ENCODE results near the gene BCL7B. TPM values are rescaled to one million over a fixed set of nuclear protein-coding genes. Genes with fewer than 3 reads are reported as not detected.

Gene BCL7B
- total RNA-seq, 1 experiment from 2014 or later: 50.4 TPM

DNA sequence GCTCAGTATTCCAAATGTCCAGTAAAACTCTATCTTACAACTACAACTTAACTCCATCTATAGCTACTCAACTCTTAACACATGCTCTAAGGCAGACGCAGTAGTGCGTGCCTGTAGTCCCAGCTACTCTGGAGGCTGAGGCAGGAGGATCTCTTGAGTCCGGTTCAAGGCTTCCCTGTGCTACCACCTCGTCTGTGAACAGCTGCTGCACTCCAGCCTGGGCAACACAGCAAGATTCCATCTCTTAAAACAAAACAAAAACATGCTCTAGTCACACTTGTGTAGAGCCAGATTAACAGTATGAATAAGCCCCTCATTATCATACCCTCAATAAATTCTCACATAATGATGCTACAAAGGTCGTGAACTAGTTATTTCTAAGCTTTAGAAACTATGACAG, 39.0 kb downstream of the BCL7B start:
- ATAC-seq (no peak), DNase-seq (ENCODE audit: low read depth, low spot score) (no peak)
- H3K36me3 ChIP-seq (ENCODE audit: control insufficient read depth in 1 of 2, insufficient read depth in 2 of 2, low read length in 2 of 2): peaks cover 16 to 35% of the 10 kb centered on the region in 2 experiments
- H3K79me2 ChIP-seq (ENCODE audit: insufficient read depth, low read length): peaks cover 81% of the 10 kb centered on the region
- no peak overlapping the region; the same call in 1 of the 2 replicates for H3K4me2 ChIP-seq (ENCODE audit: low read length)
- intact Hi-C loops (cut with micrococcal nuclease): no loop called here
- H3K27ac ChIP-seq (ENCODE audit: low read depth, low read length): no peak overlapping the region
- BruUV-seq (replicated peaks): no TSS peak
- ChIA-PET CTCF (no interaction called here), POLR2A (no interaction called here), RAD21 (ENCODE audit: low non-redundant PET in 1 of 2, low total read pairs in 2 of 2, uncharacterized antibody in 2 of 2, unreplicated experiment in 2 of 2) (no interaction called here)
- H3K4me3 ChIP-seq (replicated peaks in 1 of 2; ENCODE audit: low read depth in 1 of 2, low read length in 2 of 2): no peak overlapping the region
- no peaks in the 10 kb centered on the region for H3K9me2 ChIP-seq (ENCODE audit: insufficient read depth)
- no peaks in the 10 kb centered on the region for H3K9me3 ChIP-seq (ENCODE audit: control insufficient read depth in 1 of 2, insufficient read depth in 1 of 2, low read depth in 1 of 2, low read length in 2 of 2)
- H4K20me1 ChIP-seq (ENCODE audit: insufficient read depth): peaks cover 22% of the 10 kb centered on the region; the same call in 1 of the 2 replicates
- H2AFZ ChIP-seq (ENCODE audit: low read depth, low read length, poor library complexity, severe bottlenecking): no peak overlapping the region
- no peaks in the 10 kb centered on the region for H3K27me3 ChIP-seq (ENCODE audit: insufficient read depth, low read length)
- peaks cover 15 to 23% of the 10 kb centered on the region in 2 experiments; a peak in 3 of 4 replicates for H3K4me1 ChIP-seq (ENCODE audit: control insufficient read depth in 1 of 2, insufficient read depth in 2 of 2, low read length in 2 of 2)
- TF ChIP-seq FOSL1 (IDR thresholded peaks at IDR 0.05; ENCODE audit: low read depth): no peak
- no peak overlapping the region for H3K9ac ChIP-seq (ENCODE audit: low read length)

DNA sequence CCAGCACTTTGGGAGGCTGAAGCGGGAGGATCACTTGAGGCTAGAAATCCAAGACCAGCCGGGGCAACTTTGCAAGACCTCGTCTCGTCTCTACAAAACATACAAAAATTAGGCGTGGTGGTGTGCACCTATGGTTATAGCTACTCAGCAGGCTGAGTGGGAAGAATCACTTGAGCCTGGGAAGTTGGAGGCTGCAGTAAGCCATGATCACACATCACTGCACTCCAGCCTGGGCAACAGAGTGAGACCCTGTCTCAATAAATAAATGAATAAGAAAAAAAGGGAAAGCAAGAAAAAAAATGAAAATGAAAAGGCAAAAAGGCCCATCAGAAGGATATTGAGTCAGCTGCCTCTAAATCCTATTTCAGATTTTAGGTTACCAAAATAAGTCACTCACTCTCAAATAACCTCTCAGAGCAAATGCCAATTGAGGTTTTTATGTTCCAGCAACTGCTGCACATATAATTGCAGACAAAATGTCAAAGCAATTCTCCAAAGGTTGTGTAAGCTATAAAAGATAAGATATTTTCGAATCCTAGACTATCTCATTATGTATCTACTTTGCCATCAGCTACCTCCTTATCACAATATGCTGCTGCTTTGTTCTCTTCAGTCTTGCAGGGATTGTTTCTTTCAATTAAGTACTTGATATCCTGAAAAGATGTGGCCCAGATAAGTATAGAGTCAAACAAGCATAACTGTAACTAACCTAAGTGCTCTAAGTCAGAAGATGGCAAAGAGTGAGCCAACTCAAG, 40.1 kb downstream of the BCL7B start:
- Histone ChIP-seq H3K9ac (ENCODE audit: low read length) (no peak overlapping the region), H3K4me1 (ENCODE audit: control insufficient read depth in 1 of 2, insufficient read depth in 2 of 2, low read length in 2 of 2) (peaks cover 10 to 16% of the 10 kb centered on the region in 2 experiments; a peak in 3 of 4 replicates), H2AFZ (ENCODE audit: low read depth, low read length, poor library complexity, severe bottlenecking) (no peak overlapping the region), H3K9me2 (ENCODE audit: insufficient read depth) (no peaks in the 10 kb centered on the region), H3K9me3 (ENCODE audit: control insufficient read depth in 1 of 2, insufficient read depth in 1 of 2, low read depth in 1 of 2, low read length in 2 of 2) (no peaks in the 10 kb centered on the region), H4K20me1 (ENCODE audit: insufficient read depth) (peaks cover 22% of the 10 kb centered on the region; the same call in 1 of the 2 replicates), H3K4me2 (ENCODE audit: low read length) (no peak overlapping the region), H3K4me3 (replicated peaks in 1 of 2; ENCODE audit: low read depth in 1 of 2, low read length in 2 of 2) (no peak overlapping the region), H3K27me3 (ENCODE audit: insufficient read depth, low read length) (no peaks in the 10 kb centered on the region), H3K36me3 (ENCODE audit: control insufficient read depth in 1 of 2, insufficient read depth in 2 of 2, low read length in 2 of 2) (peaks cover 21 to 41% of the 10 kb centered on the region in 2 experiments), H3K79me2 (ENCODE audit: insufficient read depth, low read length) (peaks cover 92% of the 10 kb centered on the region), H3K27ac (ENCODE audit: low read depth, low read length) (no peak overlapping the region)
- CTCF ChIA-PET: no interaction called here
- RAD21 ChIA-PET (ENCODE audit: low non-redundant PET in 1 of 2, low total read pairs in 2 of 2, uncharacterized antibody in 2 of 2, unreplicated experiment in 2 of 2): no interaction called here
- intact Hi-C loops (cut with micrococcal nuclease): no loop called here
- ATAC-seq (no peak), DNase-seq (ENCODE audit: low read depth, low spot score) (no peak)
- POLR2A ChIA-PET: no interaction called here
- TF ChIP-seq JUND (IDR thresholded peaks at IDR 0.05) (no peak), TCF7L2 (IDR thresholded peaks at IDR 0.05; ENCODE audit: borderline replicate concordance, extremely low read depth, insufficient read depth, insufficient read length) (no peak), ELF1 (IDR thresholded peaks at IDR 0.05; ENCODE audit: borderline replicate concordance, low read depth) (no peak), POLR2AphosphoS5 (IDR thresholded peaks at IDR 0.05; ENCODE audit: low read depth, low read length) (no peak), FOSL1 (IDR thresholded peaks at IDR 0.05; ENCODE audit: low read depth) (no peak), CBX3 (IDR thresholded peaks at IDR 0.05; ENCODE audit: low read depth) (no peak)
- TF ChIP-seq, protein P1, sequence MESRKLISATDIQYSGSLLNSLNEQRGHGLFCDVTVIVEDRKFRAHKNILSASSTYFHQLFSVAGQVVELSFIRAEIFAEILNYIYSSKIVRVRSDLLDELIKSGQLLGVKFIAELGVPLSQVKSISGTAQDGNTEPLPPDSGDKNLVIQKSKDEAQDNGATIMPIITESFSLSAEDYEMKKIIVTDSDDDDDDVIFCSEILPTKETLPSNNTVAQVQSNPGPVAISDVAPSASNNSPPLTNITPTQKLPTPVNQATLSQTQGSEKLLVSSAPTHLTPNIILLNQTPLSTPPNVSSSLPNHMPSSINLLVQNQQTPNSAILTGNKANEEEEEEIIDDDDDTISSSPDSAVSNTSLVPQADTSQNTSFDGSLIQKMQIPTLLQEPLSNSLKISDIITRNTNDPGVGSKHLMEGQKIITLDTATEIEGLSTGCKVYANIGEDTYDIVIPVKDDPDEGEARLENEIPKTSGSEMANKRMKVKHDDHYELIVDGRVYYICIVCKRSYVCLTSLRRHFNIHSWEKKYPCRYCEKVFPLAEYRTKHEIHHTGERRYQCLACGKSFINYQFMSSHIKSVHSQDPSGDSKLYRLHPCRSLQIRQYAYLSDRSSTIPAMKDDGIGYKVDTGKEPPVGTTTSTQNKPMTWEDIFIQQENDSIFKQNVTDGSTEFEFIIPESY (IDR thresholded peaks at IDR 0.05; ENCODE audit: extremely low read depth, insufficient replicate concordance, low read length): no peak
- TF ChIP-seq, protein P2, sequence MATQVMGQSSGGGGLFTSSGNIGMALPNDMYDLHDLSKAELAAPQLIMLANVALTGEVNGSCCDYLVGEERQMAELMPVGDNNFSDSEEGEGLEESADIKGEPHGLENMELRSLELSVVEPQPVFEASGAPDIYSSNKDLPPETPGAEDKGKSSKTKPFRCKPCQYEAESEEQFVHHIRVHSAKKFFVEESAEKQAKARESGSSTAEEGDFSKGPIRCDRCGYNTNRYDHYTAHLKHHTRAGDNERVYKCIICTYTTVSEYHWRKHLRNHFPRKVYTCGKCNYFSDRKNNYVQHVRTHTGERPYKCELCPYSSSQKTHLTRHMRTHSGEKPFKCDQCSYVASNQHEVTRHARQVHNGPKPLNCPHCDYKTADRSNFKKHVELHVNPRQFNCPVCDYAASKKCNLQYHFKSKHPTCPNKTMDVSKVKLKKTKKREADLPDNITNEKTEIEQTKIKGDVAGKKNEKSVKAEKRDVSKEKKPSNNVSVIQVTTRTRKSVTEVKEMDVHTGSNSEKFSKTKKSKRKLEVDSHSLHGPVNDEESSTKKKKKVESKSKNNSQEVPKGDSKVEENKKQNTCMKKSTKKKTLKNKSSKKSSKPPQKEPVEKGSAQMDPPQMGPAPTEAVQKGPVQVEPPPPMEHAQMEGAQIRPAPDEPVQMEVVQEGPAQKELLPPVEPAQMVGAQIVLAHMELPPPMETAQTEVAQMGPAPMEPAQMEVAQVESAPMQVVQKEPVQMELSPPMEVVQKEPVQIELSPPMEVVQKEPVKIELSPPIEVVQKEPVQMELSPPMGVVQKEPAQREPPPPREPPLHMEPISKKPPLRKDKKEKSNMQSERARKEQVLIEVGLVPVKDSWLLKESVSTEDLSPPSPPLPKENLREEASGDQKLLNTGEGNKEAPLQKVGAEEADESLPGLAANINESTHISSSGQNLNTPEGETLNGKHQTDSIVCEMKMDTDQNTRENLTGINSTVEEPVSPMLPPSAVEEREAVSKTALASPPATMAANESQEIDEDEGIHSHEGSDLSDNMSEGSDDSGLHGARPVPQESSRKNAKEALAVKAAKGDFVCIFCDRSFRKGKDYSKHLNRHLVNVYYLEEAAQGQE (IDR thresholded peaks at IDR 0.05; ENCODE audit: low read depth): no peak
- TF ChIP-seq, protein P3, sequence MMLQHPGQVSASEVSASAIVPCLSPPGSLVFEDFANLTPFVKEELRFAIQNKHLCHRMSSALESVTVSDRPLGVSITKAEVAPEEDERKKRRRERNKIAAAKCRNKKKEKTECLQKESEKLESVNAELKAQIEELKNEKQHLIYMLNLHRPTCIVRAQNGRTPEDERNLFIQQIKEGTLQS (IDR thresholded peaks at IDR 0.05): no peak
- no TSS peak for BruUV-seq (replicated peaks)
